Ectodermal cell (in vitro differentiated cells): ENCODE data around the gene NUTM2E.
"Not testable (repeated sequence)": the region's sequence is repeated elsewhere in the genome, so short reads cannot be mapped to it uniquely, and the experiment has no call there.

ENCODE experiments used
- H3K27ac ChIP-seq: 2 replicates; pipeline ENCODE4 v1.7.0; 2013; ENCODE audit warnings: mild to moderate bottlenecking, low read depth, low read length; ENCODE audit not compliant: insufficient read depth, poor library complexity, severe bottlenecking
- H3K27me3 ChIP-seq: 2 replicates; pipeline ENCODE4 v1.7.0; 2013; ENCODE audit warnings: mild to moderate bottlenecking, low read length; ENCODE audit not compliant: insufficient read depth, control insufficient read depth, poor library complexity, severe bottlenecking
- H3K36me3 ChIP-seq: one replicate; pipeline ENCODE4 v1.7.0; 2013; ENCODE audit warnings: low read length; ENCODE audit not compliant: control insufficient read depth, insufficient read depth
- H3K4me1 ChIP-seq: one replicate; pipeline ENCODE4 v1.7.0; 2013; ENCODE audit warnings: low read length; ENCODE audit not compliant: control insufficient read depth, insufficient read depth
- H3K4me3 ChIP-seq: 2 replicates; pipeline ENCODE4 v1.7.0; 2013; ENCODE audit warnings: low read depth, low read length, control low read depth; ENCODE audit not compliant: insufficient read depth
- H3K9me3 ChIP-seq: 2 replicates; pipeline ENCODE4 v1.7.0; 2013; ENCODE audit warnings: mild to moderate bottlenecking, low read length, moderate library complexity; ENCODE audit not compliant: control insufficient read depth
- WGBS, 2 experiments: methylation state at CpG; one replicate each; pipeline ENCODE4 v1.1.7; 2013; ENCODE audit warnings: missing lambda C conversion rate in 2 of 2; 5-methylcytosine and 5-hydroxymethylcytosine counted together

NUTM2E gene

GRCh38 chr10:79862803-79863202 is 36.3 kb downstream of the NUTM2E start:
- not testable (repeated sequence) for H3K36me3 ChIP-seq, H3K4me3 ChIP-seq, H3K4me1 ChIP-seq, H3K9me3 ChIP-seq, H3K27me3 ChIP-seq, H3K27ac ChIP-seq
- 77% methylated on average over 2 of the region's 3 CpGs; no CpG with 5 or more reads in 1 of the 2 experiments for WGBS, 2 experiments

GRCh38 chr10:79866903-79867551 is 40.5 kb downstream of the NUTM2E start:
- H3K9me3 ChIP-seq, H3K27ac ChIP-seq, H3K4me1 ChIP-seq, H3K36me3 ChIP-seq, H3K27me3 ChIP-seq, H3K4me3 ChIP-seq: not testable (repeated sequence)
- WGBS, 2 experiments, result 84 to 100% methylated on average over 1 to 2 of the region's 9 CpGs

- not testable (repeated sequence) for H3K9me3 ChIP-seq, H3K36me3 ChIP-seq, H3K4me1 ChIP-seq, H3K27ac ChIP-seq, H3K4me3 ChIP-seq, H3K27me3 ChIP-seq
- WGBS, 2 experiments, result 96 to 98% methylated on average over 4 of the region's 7 CpGs
These were observed 41.5 kb downstream of the NUTM2E start for GRCh38 chr10:79868023-79868422.

- H3K4me1 ChIP-seq, H3K36me3 ChIP-seq, H3K27ac ChIP-seq, H3K27me3 ChIP-seq, H3K9me3 ChIP-seq, H3K4me3 ChIP-seq: not testable (repeated sequence)
- 81 to 86% methylated on average over 4 of the region's 5 CpGs for WGBS, 2 experiments
These were observed 43.0 kb downstream of the NUTM2E start for GRCh38 chr10:79869439-79870097.

- not testable (repeated sequence) for H3K4me3 ChIP-seq, H3K9me3 ChIP-seq, H3K27me3 ChIP-seq, H3K4me1 ChIP-seq, H3K27ac ChIP-seq, H3K36me3 ChIP-seq
- WGBS, 2 experiments, result 86 to 92% methylated on average over 1 of the region's 4 CpGs
These were observed 45.2 kb downstream of the NUTM2E start for GRCh38 chr10:79871729-79872128.
